ENCODE results near the gene ATP6V0C.
"Not testable (repeated sequence)": the region's sequence is repeated elsewhere in the genome, so short reads cannot be mapped to it uniquely, and the experiment has no call there.

ATP6V0C gene

DNA sequence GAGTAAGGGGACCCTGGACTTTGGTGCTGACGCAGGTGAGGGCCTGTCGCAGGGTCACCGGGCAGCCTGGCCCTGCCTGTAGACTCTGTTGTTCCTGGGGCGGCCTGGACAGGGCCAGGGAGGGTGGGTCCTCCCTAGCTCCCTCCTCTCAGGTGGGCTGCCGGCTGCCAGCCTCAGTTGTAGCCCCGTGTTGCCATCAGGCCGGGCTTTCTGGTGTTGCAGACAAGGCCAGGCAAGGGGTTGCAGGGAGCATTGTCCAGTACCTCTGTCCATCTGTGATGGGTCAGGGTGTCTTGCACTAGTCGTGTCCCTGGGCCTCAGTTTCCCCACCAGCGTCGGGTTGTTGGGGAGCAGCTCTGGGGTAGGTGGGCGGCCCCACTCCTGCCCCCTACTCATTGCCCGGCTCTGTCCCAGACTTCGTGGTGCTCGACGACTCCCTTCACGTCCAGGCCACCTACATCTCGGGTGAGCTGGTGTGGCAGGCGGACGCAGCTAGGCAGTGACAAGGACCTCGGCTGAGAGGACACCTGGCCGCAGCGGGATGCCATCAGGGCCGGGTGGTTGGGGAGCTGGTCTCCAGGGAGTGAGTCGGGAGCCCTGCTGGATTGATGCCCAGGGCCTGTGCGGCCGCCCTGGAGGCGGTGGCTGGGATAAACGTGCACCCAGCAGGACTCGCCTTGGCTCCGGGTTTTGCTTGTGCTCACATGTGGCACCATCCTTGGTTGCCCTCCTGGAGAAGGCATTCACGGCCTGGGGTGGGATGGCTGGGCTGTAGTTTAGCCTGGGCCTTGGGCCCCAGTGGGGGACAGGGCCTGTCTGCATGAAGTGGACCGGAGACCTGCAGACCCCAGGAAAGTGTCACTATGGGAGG, 15.5 kb downstream of the ATP6V0C start:
- DNase-seq (ENCODE audit: low read depth) = no peak

DNA sequence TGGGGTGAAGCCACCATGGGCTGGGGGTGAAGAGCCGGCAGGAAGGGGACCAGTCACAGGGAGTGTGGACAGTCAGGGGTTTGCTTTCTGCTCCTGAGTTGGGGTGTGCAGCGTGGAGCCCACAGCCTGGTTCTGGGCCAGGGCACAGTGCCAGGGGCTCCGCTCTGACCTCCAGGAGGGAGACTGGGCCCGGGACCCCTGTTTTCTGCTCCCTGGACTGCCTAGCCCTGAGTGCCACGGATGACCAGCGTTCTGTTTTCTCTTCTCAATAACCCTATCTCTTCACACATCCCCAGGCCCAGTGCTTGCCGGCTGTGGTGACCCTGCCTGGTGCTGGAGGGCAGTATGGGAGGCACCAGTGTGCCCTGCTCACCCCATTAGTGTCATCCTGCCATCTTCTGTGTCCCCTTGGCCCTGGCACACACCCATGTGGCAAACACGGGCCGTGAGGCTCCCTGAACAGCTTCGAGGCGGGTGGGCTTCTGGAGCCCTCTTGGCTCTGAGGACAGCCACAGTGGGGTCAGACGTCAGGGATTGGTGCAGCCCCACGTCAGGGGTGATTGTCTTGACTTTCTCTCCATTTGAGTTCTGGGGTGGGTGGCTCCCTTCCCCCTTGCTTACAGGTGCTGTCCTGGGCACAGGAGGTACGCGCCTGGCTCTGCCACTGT, 16.3 kb downstream of the ATP6V0C start:
- DNase-seq (ENCODE audit: low read depth) = no peak

GRCh38 chr16:2530629-2531318, 17.0 kb downstream of the ATP6V0C start:
- DNase-seq (ENCODE audit: low read depth) = no peak

- DNase-seq (ENCODE audit: low read depth) = no peak
Observed at GRCh38 chr16:2531371-2531695, 17.6 kb downstream of the ATP6V0C start, which contains the start of gene CEMP1. TSS of gene CEMP1 (minus strand) at chr16:2531408. CDS start at chr16:2531073, 335 bp downstream.

GRCh38 chr16:2531696-2532493, 18.1 kb downstream of the ATP6V0C start:
- peak; percentile 94 for DNase-seq (ENCODE audit: low read depth)

DNA sequence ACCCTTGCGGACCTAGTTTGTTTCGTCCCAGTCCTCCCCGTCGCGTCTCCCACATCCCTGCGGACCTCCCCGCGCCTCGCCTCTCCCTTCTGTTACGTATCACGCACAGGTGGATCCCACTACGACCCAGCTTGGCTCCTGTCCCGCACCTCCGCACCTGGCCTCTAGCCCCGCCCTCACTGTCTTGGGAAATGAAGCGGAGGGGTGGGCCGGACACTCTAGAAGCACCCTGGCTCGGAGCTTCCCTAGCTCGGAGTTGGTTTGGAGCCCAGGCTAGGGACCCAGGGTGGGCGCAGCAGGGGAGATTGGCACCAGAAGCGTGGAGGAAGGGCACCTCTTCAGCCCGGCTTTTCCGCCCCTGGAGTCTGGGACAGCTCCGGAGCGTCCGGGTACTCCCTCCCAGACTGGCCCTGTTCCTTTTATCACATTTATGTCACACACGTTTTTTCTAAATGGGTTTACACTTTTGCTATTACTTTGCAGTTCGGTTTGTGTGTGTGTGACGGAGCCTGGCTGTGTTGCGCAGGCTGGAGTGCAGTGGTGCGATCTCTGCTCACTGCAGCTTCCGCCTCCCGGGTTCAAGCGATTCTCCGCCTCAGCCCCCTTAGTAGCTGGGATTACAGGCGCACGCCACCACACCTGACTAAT, 18.9 kb downstream of the ATP6V0C start:
- peak; percentile 42 for DNase-seq (ENCODE audit: low read depth)

DNA sequence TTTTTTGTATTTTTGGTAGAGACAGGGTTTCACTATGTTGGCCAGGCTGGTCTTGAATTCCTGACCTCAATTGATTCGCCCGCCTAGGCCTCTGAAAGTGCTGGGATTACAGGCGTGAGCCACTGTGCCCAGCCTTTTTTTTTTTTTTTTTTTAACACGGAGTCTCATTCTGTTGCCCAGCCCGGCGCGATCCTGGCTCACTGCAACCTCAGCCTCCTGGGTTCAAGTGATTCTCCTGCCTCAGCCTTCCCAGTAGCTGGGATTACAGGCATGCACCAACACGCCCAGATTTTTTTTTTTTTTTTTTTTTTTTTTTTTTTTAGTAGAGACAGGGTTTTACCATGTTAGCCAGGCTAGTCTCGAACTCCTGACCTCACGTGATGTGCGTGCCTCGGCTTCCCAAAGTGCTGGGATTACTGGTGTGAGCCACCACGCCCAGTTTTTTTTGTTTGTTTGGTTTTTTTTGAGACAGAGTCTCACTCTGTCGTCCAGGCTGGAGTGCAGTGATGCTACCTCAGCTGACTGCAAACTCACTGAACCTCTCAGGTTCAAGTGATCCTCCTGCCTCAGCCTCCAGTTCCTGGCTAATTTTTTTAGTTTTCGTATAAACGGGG, 19.5 kb downstream of the ATP6V0C start:
- not testable (repeated sequence) for DNase-seq (ENCODE audit: low read depth)

DNA sequence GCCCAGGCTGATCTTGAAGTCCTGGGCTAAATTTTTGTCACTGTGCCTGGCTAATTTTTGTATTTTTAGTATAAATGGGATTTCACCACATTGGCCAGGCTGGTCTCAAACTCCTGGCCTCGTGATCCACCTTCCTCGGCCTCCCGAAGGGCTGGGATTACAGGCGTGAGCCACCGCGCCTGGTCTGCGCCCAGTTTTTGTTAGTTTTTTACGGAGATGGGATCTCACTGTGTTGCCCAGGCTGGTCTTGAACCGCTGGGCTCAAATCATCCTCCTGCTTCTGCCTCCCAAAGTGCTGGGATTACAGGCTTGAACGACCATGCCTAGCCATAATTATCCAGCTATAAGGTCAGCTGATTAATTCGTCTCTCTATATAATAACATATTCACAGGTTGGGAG, 20.2 kb downstream of the ATP6V0C start:
- no peak for DNase-seq (ENCODE audit: low read depth)

- not testable (repeated sequence) for DNase-seq (ENCODE audit: low read depth)
Observed at GRCh38 chr16:2534335-2534734, 20.6 kb downstream of the ATP6V0C start.

DNA sequence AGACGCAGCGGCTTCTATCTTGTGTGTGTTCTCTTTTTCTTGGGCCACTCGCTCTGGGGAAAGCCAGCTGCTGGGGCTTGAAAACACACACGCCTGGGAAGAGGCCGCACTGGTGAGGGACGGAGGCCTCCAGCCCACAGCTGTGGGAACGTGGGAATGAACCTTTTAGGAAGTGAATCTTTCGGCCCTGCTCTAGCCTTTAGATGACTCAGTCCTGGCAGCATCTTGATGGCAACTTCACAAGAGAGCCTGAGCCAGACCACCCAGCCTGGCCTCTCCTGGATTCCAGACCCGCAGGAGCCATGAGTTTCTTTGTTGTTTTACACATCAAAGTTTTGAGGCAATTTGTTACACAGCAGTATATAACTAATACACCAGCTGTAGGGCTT, 21.9 kb downstream of the ATP6V0C start:
- DNase-seq (ENCODE audit: low read depth) = no peak

GRCh38 chr16:2537451-2538379, 24.0 kb downstream of the ATP6V0C start, which contains the start of gene PDPK1:
TSS of gene PDPK1 (plus strand) at chr16:2538021. CDS start at chr16:2538113, 92 bp downstream.
- peak; percentile 84 for DNase-seq (ENCODE audit: low read depth)

- DNase-seq (ENCODE audit: low read depth) = not testable (repeated sequence)
Observed at GRCh38 chr16:2539192-2539844, 25.6 kb downstream of the ATP6V0C start.

DNA sequence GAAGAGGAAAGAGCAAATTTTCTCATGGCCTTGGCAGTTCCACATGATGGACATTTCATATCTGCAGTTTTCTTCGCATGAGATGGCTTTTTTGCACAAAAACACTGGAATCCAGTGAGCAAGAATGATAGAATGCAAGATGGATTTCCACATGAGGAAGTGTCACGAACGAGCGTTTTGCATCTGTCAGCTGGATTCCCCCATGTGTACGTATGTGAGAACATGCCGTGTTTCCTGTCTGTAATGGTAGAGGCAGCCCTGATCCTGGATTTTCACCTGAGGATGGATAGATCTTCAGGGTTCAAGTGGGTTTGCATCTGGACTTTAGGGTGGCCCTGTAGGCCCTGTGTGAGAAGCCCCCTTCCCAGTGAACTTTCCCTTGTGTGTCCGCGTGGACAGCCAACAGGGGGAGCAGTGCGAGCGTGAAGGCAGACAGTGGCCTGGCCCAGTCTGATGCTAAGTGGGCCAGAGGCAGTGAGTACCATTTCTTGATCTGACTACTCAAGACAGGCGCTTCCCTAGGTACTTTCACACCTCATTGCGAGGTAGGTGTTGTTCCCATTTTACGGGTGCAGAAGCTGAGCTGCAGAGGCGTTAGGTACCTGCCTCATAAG, 26.2 kb downstream of the ATP6V0C start:
- not testable (repeated sequence) for DNase-seq (ENCODE audit: low read depth)

- not testable (repeated sequence) for DNase-seq (ENCODE audit: low read depth)
Observed at GRCh38 chr16:2540912-2541311, 27.2 kb downstream of the ATP6V0C start.

- DNase-seq (ENCODE audit: low read depth) = not testable (repeated sequence)
Observed at GRCh38 chr16:2541409-2541808, 27.7 kb downstream of the ATP6V0C start.

DNA sequence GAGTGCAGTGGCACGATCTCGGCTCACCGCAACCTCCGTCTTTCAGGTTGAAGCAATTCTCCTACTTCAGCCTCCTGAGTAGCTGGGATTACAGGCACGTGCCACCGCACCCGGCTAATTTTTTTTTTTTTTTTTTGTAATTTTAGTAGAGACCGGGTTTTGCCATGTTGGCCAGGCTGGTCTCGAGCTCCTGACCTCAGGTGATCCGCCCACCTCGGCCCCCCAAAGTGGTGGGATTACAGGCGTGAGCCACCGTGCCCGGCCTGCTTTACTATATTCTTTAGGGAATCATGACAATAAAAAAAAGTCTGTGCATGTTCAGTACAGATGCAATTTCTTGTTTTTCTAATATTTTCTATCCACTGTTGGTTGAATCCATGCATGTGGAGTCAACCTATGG, 30.0 kb downstream of the ATP6V0C start:
- DNase-seq (ENCODE audit: low read depth) = not testable (repeated sequence)

- not testable (repeated sequence) for DNase-seq (ENCODE audit: low read depth)
Observed at GRCh38 chr16:2550283-2550878, 36.6 kb downstream of the ATP6V0C start.

DNA sequence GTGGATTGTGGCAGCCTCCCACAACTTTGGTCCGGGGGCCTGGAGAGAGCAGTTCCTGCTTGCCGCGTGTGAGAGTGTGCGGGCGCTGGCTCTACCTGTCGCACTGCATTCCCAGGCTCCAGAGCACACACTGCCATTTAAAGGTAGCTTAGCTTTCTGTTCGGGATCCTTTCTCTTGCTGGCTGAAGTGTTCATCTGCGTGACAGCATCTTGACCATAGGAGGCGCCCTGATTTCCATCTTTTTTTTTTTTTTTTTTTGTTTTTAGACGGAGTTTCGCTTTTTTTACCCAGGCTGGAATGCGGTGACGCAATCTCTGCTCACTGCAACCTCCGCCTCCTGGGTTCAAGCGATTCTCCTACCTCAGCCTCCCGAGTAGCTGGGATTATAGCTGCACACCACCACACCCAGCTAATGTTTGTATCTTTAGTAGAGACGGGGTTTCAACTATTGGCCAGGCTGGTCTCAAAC, 37.7 kb downstream of the ATP6V0C start:
- not testable (repeated sequence) for DNase-seq (ENCODE audit: low read depth)
